Liver (tissue), 9 donors: ENCODE results near the gene THAP8. TPM values are rescaled to one million over a fixed set of nuclear protein-coding genes. Genes with fewer than 3 reads are reported as not detected.

ENCODE experiments used
- DNase-seq: peaks from one replicate; pipeline ENCODE4 v3.0.0-alpha.2; 2017; ENCODE audit warnings: low spot score
- H3K27ac ChIP-seq, 2 donors: one replicate each; pipeline ENCODE4 v1.7.0; 2013; ENCODE audit warnings: inconsistent platforms in 2 of 2, low read length in 2 of 2, control low read depth in 1 of 2, low read depth in 1 of 2, mild to moderate bottlenecking in 1 of 2
- H3K27me3 ChIP-seq, 4 donors: one replicate each; pipeline versions ENCODE4 v1.6.1 to v1.7.0; 2013; ENCODE audit warnings: low read length in 3 of 4, inconsistent platforms in 1 of 4, mild to moderate bottlenecking in 1 of 4, moderate library complexity in 1 of 4; ENCODE audit not compliant: control insufficient read depth in 4 of 4, insufficient read depth in 4 of 4
- H3K36me3 ChIP-seq, 4 donors: one replicate each; pipeline versions ENCODE4 v1.6.1 to v1.7.0; 2013; ENCODE audit warnings: low read length in 3 of 4, mild to moderate bottlenecking in 3 of 4, low read depth in 1 of 4, moderate library complexity in 1 of 4; ENCODE audit not compliant: control insufficient read depth in 4 of 4, insufficient read depth in 3 of 4
- H3K4me1 ChIP-seq, 4 donors: one replicate each; pipeline versions ENCODE4 v1.6.1 to v1.7.0; 2013; ENCODE audit warnings: low read length in 3 of 4, mild to moderate bottlenecking in 3 of 4, moderate library complexity in 1 of 4; ENCODE audit not compliant: control insufficient read depth in 4 of 4, insufficient read depth in 4 of 4
- H3K4me3 ChIP-seq, 3 donors: one replicate each; pipeline versions ENCODE4 v1.6.1 to v1.7.0; 2013; ENCODE audit warnings: low read length in 3 of 3, control low read depth in 1 of 3, low read depth in 1 of 3, mild to moderate bottlenecking in 1 of 3
- H3K9ac ChIP-seq, 2 donors: one replicate each; pipeline ENCODE4 v1.7.0; 2013; ENCODE audit warnings: low read length in 2 of 2, mild to moderate bottlenecking in 2 of 2, moderate library complexity in 2 of 2, control low read depth in 1 of 2, low read depth in 1 of 2
- H3K9me3 ChIP-seq, 4 donors: one replicate each; pipeline versions ENCODE4 v1.6.1 to v1.7.0; 2013; ENCODE audit warnings: low read length in 3 of 4; ENCODE audit not compliant: control insufficient read depth in 4 of 4
- EGR1 ChIP-seq, 2 donors: IDR thresholded peaks; 2 replicates each; pipeline ENCODE4 v1.6.1; 2016 to 2018; ENCODE audit warnings: antibody characterized with exemption in 2 of 2, low read depth in 2 of 2
- FOXA1 ChIP-seq: IDR thresholded peaks from 2 replicates; pipeline ENCODE4 v1.6.1; 2016; ENCODE audit warnings: antibody characterized with exemption
- FOXA2 ChIP-seq: IDR thresholded peaks from 2 replicates; pipeline ENCODE4 v1.6.1; 2016; ENCODE audit warnings: antibody characterized with exemption
- GABPA ChIP-seq, 2 donors: IDR thresholded peaks in 1 of 2; conservative IDR thresholded peaks in 1 of 2; 2 replicates each; pipeline ENCODE4 v1.6.1; 2016; ENCODE audit warnings: antibody characterized with exemption in 2 of 2, mild to moderate bottlenecking in 1 of 2, moderate library complexity in 1 of 2
- HNF4A ChIP-seq, 2 donors: conservative IDR thresholded peaks; 2 replicates each; pipeline ENCODE4 v1.6.1; 2016; ENCODE audit warnings: antibody characterized with exemption in 2 of 2, mild to moderate bottlenecking in 2 of 2
- HNF4G ChIP-seq: IDR thresholded peaks from 2 replicates; pipeline ENCODE4 v1.6.1; 2016; ENCODE audit warnings: antibody characterized with exemption
- JUND ChIP-seq, 2 donors: IDR thresholded peaks; 2 replicates each; pipeline ENCODE4 v1.6.1; 2016; ENCODE audit warnings: antibody characterized with exemption in 2 of 2
- NR2F2 ChIP-seq: IDR thresholded peaks from 2 replicates; pipeline ENCODE4 v1.6.1; 2016; ENCODE audit warnings: antibody characterized with exemption
- RAD21 ChIP-seq, 2 donors: IDR thresholded peaks; 2 replicates each; pipeline ENCODE4 v1.6.1; 2016; ENCODE audit warnings: antibody characterized with exemption in 2 of 2, mild to moderate bottlenecking in 2 of 2
- RXRA ChIP-seq, 2 donors: IDR thresholded peaks; 2 replicates each; pipeline ENCODE4 v1.6.1; 2017 to 2018; ENCODE audit warnings: antibody characterized with exemption in 2 of 2, mild to moderate bottlenecking in 1 of 2
- SP1 ChIP-seq: IDR thresholded peaks from 2 replicates; pipeline ENCODE4 v1.6.1; 2018; ENCODE audit warnings: antibody characterized with exemption, mild to moderate bottlenecking
- TAF1 ChIP-seq: conservative IDR thresholded peaks from 2 replicates; pipeline ENCODE4 v1.6.1; 2016; ENCODE audit warnings: antibody characterized with exemption, mild to moderate bottlenecking
- YY1 ChIP-seq: IDR thresholded peaks from 2 replicates; pipeline ENCODE4 v1.6.1; 2016; ENCODE audit warnings: antibody characterized with exemption, mild to moderate bottlenecking
- WGBS: extraction: QIAGEN DNeasy Blood & Tissue Kit; methylation state at CpG from one replicate; pipeline ENCODE4 v1.1.7; 2013; 5-methylcytosine and 5-hydroxymethylcytosine counted together
- polyA plus RNA-seq, 2 donors: library from polyadenylated mRNA; stranded (reverse) in 1 of 2; unstranded in 1 of 2; fragments of 200-250 nt in 1 of 2; fragments of >200 nt in 1 of 2; fragmentation: Nextera tagmentation in 1 of 2; extraction: Ambion mirVana in 1 of 2; gene quantifications; one replicate each; pipeline versions ENCODE4 v1.2.1 to v1.2.3, GENCODE V29; 2013 to 2015
- total RNA-seq, 2 donors: library from RNA; depleted of rRNA; stranded (reverse); fragments of >200 nt; gene quantifications; one replicate each; pipeline ENCODE4 v1.2.3, GENCODE V29; 2014
- TF ChIP-seq, protein P1 (sequence below): IDR thresholded peaks from 2 replicates; pipeline ENCODE4 v1.6.1; 2016; ENCODE audit warnings: antibody characterized with exemption, mild to moderate bottlenecking
- TF ChIP-seq, protein P2 (sequence below): fragments of 150-350 bp; IDR thresholded peaks from 2 replicates; pipeline ENCODE4 v1.5.1; 2017; ENCODE audit warnings: improper control_type of control experiment, low read depth, low read length; ENCODE audit not compliant: missing input control
- TF ChIP-seq, protein P3 (sequence below): IDR thresholded peaks from 2 replicates; pipeline ENCODE4 v1.6.1; 2016; ENCODE audit warnings: antibody characterized with exemption
- TF ChIP-seq, protein P4 (sequence below): IDR thresholded peaks from 2 replicates; pipeline ENCODE4 v1.6.1; 2016; ENCODE audit warnings: antibody characterized with exemption
- TF ChIP-seq, protein P5 (sequence below): IDR thresholded peaks from 2 replicates; pipeline ENCODE4 v1.6.1; 2016; ENCODE audit warnings: antibody characterized with exemption
- donor health status: healthy.
- donor health status: healthy.
- donor health status: healthy.
- donor health status: healthy.
- donor health status: healthy.

Gene THAP8
- total and polyA plus RNA-seq, 4 donors = 1.8 to 4.4 (median 3.3) TPM

DNA sequence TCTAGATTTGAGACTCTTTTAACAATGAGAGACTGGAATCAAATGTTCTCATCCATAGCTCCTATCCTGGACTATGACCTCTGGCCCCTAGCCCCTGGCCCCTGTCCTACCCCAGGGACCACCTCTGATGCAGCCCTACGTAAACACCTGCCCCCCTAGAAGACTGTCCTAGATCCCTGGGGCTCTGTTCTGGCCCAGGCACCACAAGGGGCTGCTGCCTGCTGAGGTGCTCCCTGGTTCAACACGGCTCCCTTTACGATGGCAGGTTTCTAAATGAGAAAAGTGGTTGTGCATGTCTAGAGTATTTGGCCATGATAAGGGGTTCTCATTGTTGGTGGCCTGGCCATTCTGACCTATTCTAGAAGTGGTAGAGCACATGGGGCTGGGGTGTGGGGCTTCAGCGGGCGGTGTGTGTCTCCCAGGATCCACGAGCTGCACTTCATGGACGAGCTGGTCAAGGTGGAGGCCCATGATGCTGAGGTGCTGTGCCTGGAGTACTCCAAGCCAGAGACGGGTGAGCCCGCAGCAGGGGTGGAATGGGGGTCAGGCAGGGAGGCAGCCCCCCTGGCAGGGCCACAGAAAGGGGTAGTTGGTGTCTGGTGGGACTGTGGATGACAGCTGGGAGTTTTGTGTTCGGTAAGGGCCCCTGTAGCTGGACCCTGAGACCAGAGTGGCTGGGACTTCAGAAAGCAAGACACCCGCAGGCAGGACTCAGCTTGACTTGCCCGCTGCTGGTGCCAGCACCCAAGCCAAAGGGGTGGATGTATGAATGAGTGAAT lies 30.3 kb upstream of the THAP8 start:
- no peak overlapping the region for H3K27ac ChIP-seq
- no peaks in the 10 kb centered on the region for H3K4me1 ChIP-seq
- H3K4me3 ChIP-seq = no peak overlapping the region
- no peak overlapping the region for H3K9ac ChIP-seq
- H3K9me3 ChIP-seq = no peaks in the 10 kb centered on the region
- H3K27me3 ChIP-seq = no peaks in the 10 kb centered on the region
- WGBS = 97% methylated on average over 12 of the region's 12 CpGs
- DNase-seq = no peak
- TF ChIP-seq, protein P1, sequence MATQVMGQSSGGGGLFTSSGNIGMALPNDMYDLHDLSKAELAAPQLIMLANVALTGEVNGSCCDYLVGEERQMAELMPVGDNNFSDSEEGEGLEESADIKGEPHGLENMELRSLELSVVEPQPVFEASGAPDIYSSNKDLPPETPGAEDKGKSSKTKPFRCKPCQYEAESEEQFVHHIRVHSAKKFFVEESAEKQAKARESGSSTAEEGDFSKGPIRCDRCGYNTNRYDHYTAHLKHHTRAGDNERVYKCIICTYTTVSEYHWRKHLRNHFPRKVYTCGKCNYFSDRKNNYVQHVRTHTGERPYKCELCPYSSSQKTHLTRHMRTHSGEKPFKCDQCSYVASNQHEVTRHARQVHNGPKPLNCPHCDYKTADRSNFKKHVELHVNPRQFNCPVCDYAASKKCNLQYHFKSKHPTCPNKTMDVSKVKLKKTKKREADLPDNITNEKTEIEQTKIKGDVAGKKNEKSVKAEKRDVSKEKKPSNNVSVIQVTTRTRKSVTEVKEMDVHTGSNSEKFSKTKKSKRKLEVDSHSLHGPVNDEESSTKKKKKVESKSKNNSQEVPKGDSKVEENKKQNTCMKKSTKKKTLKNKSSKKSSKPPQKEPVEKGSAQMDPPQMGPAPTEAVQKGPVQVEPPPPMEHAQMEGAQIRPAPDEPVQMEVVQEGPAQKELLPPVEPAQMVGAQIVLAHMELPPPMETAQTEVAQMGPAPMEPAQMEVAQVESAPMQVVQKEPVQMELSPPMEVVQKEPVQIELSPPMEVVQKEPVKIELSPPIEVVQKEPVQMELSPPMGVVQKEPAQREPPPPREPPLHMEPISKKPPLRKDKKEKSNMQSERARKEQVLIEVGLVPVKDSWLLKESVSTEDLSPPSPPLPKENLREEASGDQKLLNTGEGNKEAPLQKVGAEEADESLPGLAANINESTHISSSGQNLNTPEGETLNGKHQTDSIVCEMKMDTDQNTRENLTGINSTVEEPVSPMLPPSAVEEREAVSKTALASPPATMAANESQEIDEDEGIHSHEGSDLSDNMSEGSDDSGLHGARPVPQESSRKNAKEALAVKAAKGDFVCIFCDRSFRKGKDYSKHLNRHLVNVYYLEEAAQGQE = no peak
- no peak for TF ChIP-seq HNF4A (conservative IDR thresholded peaks at IDR 0.05)
- H3K36me3 ChIP-seq = peaks cover 0 to 2% (median 0%) of the 10 kb centered on the region in 4 donors

DNA sequence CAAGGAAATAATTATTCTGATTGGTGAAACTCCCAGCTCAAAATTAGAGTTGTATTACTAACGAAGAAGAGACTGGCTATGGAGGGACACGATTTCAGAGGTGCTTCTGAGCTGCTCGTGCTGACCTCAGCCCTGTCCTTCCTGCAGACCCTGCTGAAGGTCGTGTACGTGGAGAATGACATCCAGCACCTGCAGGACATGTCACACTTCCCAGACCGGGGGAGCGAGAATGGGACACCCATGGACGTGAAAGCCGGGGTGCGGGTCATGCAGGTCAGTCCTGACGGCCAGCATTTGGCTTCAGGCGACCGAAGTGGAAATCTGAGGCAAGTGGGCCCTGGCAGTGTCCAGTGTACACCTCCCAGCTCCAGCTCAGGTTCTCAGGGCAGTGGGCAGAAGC lies 28.8 kb upstream of the THAP8 start:
- Histone ChIP-seq H3K9ac (no peak overlapping the region), H3K4me3 (no peak overlapping the region), H3K4me1 (no peaks in the 10 kb centered on the region), H3K27me3 (no peaks in the 10 kb centered on the region), H3K36me3 (peaks cover 0 to 2% (median 0%) of the 10 kb centered on the region in 4 donors), H3K27ac (no peak overlapping the region), H3K9me3 (no peaks in the 10 kb centered on the region)
- no peak for DNase-seq
- whole genome bisulfite sequencing = 96% methylated on average over 13 of the region's 13 CpGs
- no peak for TF ChIP-seq RXRA (IDR thresholded peaks at IDR 0.05)
- TF ChIP-seq, protein P2, sequence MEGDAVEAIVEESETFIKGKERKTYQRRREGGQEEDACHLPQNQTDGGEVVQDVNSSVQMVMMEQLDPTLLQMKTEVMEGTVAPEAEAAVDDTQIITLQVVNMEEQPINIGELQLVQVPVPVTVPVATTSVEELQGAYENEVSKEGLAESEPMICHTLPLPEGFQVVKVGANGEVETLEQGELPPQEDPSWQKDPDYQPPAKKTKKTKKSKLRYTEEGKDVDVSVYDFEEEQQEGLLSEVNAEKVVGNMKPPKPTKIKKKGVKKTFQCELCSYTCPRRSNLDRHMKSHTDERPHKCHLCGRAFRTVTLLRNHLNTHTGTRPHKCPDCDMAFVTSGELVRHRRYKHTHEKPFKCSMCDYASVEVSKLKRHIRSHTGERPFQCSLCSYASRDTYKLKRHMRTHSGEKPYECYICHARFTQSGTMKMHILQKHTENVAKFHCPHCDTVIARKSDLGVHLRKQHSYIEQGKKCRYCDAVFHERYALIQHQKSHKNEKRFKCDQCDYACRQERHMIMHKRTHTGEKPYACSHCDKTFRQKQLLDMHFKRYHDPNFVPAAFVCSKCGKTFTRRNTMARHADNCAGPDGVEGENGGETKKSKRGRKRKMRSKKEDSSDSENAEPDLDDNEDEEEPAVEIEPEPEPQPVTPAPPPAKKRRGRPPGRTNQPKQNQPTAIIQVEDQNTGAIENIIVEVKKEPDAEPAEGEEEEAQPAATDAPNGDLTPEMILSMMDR = no peak
- TF ChIP-seq EGR1 (IDR thresholded peaks at IDR 0.05; ENCODE audit: low read depth in 2 of 2) = no peak
- TF ChIP-seq, protein P3, sequence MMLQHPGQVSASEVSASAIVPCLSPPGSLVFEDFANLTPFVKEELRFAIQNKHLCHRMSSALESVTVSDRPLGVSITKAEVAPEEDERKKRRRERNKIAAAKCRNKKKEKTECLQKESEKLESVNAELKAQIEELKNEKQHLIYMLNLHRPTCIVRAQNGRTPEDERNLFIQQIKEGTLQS = no peak
- no peak for TF ChIP-seq NR2F2
- TF ChIP-seq RAD21 (IDR thresholded peaks at IDR 0.05) = no peak
- no peak for TF ChIP-seq JUND (IDR thresholded peaks at IDR 0.05)
- TF ChIP-seq FOXA1 = no peak
- TF ChIP-seq, protein P4, sequence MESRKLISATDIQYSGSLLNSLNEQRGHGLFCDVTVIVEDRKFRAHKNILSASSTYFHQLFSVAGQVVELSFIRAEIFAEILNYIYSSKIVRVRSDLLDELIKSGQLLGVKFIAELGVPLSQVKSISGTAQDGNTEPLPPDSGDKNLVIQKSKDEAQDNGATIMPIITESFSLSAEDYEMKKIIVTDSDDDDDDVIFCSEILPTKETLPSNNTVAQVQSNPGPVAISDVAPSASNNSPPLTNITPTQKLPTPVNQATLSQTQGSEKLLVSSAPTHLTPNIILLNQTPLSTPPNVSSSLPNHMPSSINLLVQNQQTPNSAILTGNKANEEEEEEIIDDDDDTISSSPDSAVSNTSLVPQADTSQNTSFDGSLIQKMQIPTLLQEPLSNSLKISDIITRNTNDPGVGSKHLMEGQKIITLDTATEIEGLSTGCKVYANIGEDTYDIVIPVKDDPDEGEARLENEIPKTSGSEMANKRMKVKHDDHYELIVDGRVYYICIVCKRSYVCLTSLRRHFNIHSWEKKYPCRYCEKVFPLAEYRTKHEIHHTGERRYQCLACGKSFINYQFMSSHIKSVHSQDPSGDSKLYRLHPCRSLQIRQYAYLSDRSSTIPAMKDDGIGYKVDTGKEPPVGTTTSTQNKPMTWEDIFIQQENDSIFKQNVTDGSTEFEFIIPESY = no peak
- TF ChIP-seq SP1 = no peak
- TF ChIP-seq YY1 = no peak
- no peak for TF ChIP-seq GABPA (IDR thresholded peaks at IDR 0.05 in 1 of 2, conservative IDR thresholded peaks at IDR 0.05 in 1 of 2)
- TF ChIP-seq HNF4A (conservative IDR thresholded peaks at IDR 0.05) = no peak
- TF ChIP-seq HNF4G = no peak
- TF ChIP-seq, protein P5, sequence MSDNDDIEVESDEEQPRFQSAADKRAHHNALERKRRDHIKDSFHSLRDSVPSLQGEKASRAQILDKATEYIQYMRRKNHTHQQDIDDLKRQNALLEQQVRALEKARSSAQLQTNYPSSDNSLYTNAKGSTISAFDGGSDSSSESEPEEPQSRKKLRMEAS = no peak
- TF ChIP-seq TAF1 = no peak
- TF ChIP-seq, protein P1 = no peak
- no peak for TF ChIP-seq FOXA2
